Measurements from ENCODE around the gene ANKZF1.

Gene ANKZF1

GRCh38 chr2:219274361-219274921 lies 44.8 kb downstream of the ANKZF1 start:
- Mint-ChIP-seq H3K36me3 (no peaks in the 10 kb centered on the region), H3K4me3 (no peak overlapping the region), H3K4me1 (ENCODE audit: low read depth) (peaks cover 18% of the 10 kb centered on the region), H3K27ac (no peak overlapping the region), H3K9me3 (ENCODE audit: low read depth) (no peaks in the 10 kb centered on the region), H3K27me3 (no peaks in the 10 kb centered on the region)

GRCh38 chr2:219277703-219278654 lies 48.4 kb downstream of the ANKZF1 start:
- H3K4me3 Mint-ChIP-seq: peak overlapping the region; percentile 87

GRCh38 chr2:219278655-219279150 lies 49.1 kb downstream of the ANKZF1 start:
- Mint-ChIP-seq H3K4me3 (peak overlapping the region; percentile 87), H3K27me3 (no peaks in the 10 kb centered on the region), H3K9me3 (ENCODE audit: low read depth) (no peaks in the 10 kb centered on the region), H3K4me1 (ENCODE audit: low read depth) (peaks cover 43% of the 10 kb centered on the region), H3K27ac (peak overlapping the region; percentile 98), H3K36me3 (no peaks in the 10 kb centered on the region)

More at GRCh38 chr2:219277703-219278654, 48.4 kb downstream of the ANKZF1 start:
- no peaks in the 10 kb centered on the region for H3K27me3 Mint-ChIP-seq
- peak overlapping the region; percentile 98 for H3K27ac Mint-ChIP-seq
- peaks cover 41% of the 10 kb centered on the region for H3K4me1 Mint-ChIP-seq (ENCODE audit: low read depth)
- H3K9me3 Mint-ChIP-seq (ENCODE audit: low read depth): no peaks in the 10 kb centered on the region
- H3K36me3 Mint-ChIP-seq: no peaks in the 10 kb centered on the region

DNA sequence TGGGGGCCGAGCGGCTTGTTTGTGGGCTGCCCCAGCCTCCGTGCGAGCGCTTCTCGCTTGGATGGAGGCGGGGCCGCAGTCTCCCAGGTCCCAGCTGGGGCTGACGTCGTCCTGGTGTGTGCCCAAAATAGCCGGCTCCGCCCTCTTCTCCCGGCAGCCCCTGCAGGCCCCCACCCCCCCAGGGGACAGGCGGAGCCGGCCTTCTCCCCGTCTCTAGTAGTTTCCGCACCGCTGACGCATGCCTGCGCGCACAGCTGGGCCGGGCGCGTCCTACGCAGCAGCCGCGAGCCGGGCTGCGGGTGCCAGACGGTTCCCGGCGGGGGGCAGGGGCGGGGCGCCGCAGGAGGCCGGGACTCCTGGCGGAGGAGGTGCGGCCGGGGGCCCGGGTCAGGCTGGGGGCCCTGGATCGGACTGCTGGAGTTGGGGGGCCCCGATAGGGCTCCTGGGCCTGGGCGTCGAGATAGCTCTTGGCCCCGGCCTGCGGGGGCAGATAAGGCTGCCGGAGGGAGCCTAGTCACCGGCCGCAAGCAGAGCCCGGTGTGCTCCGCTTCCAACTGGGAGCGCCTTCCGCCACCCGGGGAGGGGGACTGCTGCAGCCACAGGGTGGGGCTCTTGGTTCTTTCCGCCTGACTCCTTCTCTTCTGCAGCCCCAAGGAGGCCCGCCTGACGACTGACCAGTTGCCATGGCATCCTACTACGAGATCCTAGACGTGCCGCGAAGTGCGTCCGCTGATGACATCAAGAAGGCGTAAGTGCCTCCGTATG lies 49.7 kb downstream of the ANKZF1 start, which contains the start of gene DNAJB2:
Gene DNAJB2 (plus strand): TSS at position 216 of the 765 bp plus-strand sequence. CDS start 468 bp downstream, at position 684.
- Mint-ChIP-seq H3K4me1 (ENCODE audit: low read depth) (peaks cover 44% of the 10 kb centered on the region), H3K27me3 (no peaks in the 10 kb centered on the region), H3K9me3 (ENCODE audit: low read depth) (no peaks in the 10 kb centered on the region), H3K36me3 (no peaks in the 10 kb centered on the region), H3K4me3 (peak within 1 kb of the TSS; percentile 94), H3K27ac (peak within 1 kb of the TSS; percentile 98)

GRCh38 chr2:219279916-219280516 lies 50.4 kb downstream of the ANKZF1 start:
- peak overlapping the region; percentile 94 for H3K27ac Mint-ChIP-seq
- H3K36me3 Mint-ChIP-seq: no peaks in the 10 kb centered on the region
- H3K4me3 Mint-ChIP-seq: peak overlapping the region; percentile 94
- H3K27me3 Mint-ChIP-seq: no peaks in the 10 kb centered on the region
- H3K9me3 Mint-ChIP-seq (ENCODE audit: low read depth): no peaks in the 10 kb centered on the region
- peaks cover 44% of the 10 kb centered on the region for H3K4me1 Mint-ChIP-seq (ENCODE audit: low read depth)

DNA sequence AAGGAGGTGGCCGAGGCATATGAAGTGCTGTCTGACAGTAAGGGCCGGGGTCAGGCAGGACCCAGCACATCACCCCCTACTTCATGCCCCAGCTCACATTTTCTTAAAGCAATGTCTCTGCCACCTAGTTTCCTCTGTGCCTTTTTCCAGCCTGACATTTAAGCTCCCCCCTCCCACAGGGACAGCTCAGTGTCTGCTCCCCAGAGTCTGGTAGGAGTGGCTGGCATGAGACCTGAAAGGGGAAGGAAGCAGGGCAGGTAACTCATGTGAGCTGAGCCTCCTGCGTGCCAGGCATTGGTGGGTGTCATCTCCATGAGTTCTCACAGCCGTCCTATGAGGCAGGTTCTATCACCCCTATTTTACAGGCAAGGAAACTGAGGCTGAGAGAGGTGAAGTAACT lies 51.0 kb downstream of the ANKZF1 start:
- Mint-ChIP-seq H3K4me1 (ENCODE audit: low read depth) (peaks cover 46% of the 10 kb centered on the region), H3K27ac (peak overlapping the region; percentile 50), H3K27me3 (no peaks in the 10 kb centered on the region), H3K9me3 (ENCODE audit: low read depth) (no peaks in the 10 kb centered on the region), H3K36me3 (no peaks in the 10 kb centered on the region), H3K4me3 (peak overlapping the region; percentile 94)

DNA sequence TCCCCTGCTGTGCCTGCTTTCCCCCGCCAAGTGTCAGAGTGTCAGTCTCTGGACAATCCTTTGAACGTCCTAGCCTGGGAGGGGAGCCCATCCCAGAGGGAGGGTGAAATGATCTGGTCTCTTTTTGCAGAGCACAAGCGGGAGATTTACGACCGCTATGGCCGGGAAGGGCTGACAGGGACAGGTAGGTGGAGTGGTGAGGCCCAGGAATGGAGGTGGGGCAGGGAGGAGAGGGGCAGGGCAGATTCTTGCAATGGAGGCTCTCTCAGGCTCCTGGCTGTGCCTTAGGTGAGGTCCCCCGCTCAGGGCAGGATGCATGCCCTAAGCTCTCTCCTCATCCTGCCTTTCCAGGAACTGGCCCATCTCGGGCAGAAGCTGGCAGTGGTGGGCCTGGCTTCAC lies 52.0 kb downstream of the ANKZF1 start:
- H3K4me1 Mint-ChIP-seq (ENCODE audit: low read depth): peaks cover 47% of the 10 kb centered on the region
- no peaks in the 10 kb centered on the region for H3K36me3 Mint-ChIP-seq
- no peak overlapping the region for H3K4me3 Mint-ChIP-seq
- H3K27ac Mint-ChIP-seq: no peak overlapping the region
- H3K9me3 Mint-ChIP-seq (ENCODE audit: low read depth): no peaks in the 10 kb centered on the region
- no peaks in the 10 kb centered on the region for H3K27me3 Mint-ChIP-seq

GRCh38 chr2:219282375-219282774 lies 52.8 kb downstream of the ANKZF1 start:
- Mint-ChIP-seq H3K4me3 (no peak overlapping the region), H3K27ac (no peak overlapping the region), H3K27me3 (no peaks in the 10 kb centered on the region), H3K9me3 (ENCODE audit: low read depth) (no peaks in the 10 kb centered on the region), H3K36me3 (no peaks in the 10 kb centered on the region), H3K4me1 (ENCODE audit: low read depth) (peaks cover 46% of the 10 kb centered on the region)

GRCh38 chr2:219282943-219283581 lies 53.5 kb downstream of the ANKZF1 start:
- H3K9me3 Mint-ChIP-seq (ENCODE audit: low read depth): no peaks in the 10 kb centered on the region
- H3K27me3 Mint-ChIP-seq: no peaks in the 10 kb centered on the region
- H3K36me3 Mint-ChIP-seq: no peaks in the 10 kb centered on the region
- no peak overlapping the region for H3K4me3 Mint-ChIP-seq
- H3K4me1 Mint-ChIP-seq (ENCODE audit: low read depth): peaks cover 40% of the 10 kb centered on the region
- H3K27ac Mint-ChIP-seq: peak overlapping the region; percentile 22

DNA sequence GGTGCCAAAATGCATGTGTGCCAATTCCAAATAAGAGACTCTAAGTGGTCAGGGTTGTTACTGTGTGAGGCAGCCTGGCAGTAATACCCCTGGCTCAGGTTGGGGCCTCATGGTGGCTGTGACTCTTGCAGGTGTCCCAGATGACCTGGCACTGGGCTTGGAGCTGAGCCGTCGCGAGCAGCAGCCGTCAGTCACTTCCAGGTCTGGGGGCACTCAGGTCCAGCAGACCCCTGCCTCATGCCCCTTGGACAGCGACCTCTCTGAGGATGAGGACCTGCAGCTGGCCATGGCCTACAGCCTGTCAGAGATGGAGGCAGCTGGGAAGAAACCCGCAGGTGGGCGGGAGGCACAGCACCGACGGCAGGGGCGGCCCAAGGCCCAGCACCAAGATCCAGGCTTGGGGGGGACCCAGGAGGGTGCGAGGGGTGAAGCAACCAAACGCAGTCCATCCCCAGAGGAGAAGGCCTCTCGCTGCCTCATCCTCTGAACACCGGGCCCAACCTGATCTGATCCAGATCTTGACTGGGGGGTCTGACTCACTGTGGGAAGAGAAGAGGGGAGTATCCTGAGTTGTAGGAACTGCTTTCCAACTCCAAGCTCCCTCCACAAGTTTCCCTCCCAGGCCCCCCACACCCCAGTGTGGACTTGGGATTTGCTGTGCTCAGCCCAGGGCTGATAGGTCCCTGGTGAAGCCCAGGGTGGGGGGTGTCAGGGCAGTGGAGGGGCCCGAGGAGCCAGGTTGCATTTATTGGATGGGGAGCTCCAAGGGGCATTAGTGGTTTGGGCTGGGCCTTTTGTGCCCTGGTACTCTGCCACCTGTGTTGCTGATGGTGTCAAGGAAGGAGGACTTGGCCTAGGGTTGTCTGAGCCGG lies 55.1 kb downstream of the ANKZF1 start:
- Mint-ChIP-seq H3K4me3 (no peak overlapping the region), H3K27me3 (no peaks in the 10 kb centered on the region), H3K36me3 (no peaks in the 10 kb centered on the region), H3K9me3 (ENCODE audit: low read depth) (no peaks in the 10 kb centered on the region), H3K4me1 (ENCODE audit: low read depth) (peaks cover 28% of the 10 kb centered on the region), H3K27ac (no peak overlapping the region)

DNA sequence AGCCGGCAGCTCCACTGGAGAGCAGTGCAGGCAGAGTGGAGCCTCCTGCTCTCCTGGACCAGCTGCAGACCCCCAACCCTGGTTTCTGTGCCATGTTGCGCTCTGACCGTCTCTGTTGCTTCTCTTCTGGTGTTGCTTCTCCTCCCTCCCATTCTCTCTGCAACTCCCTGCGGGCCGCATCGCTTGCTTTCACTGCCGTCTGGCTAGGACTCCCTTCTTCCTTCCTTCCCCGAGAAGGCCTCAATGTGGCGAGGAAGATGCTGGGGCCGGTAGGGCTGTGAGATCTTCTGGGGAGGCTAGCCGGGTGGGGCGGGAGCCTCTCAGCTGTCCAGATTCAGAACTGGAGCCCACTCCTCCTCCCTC lies 55.7 kb downstream of the ANKZF1 start:
- H3K36me3 Mint-ChIP-seq: no peaks in the 10 kb centered on the region
- peaks cover 22% of the 10 kb centered on the region for H3K4me1 Mint-ChIP-seq (ENCODE audit: low read depth)
- H3K27me3 Mint-ChIP-seq: no peaks in the 10 kb centered on the region
- H3K4me3 Mint-ChIP-seq: no peak overlapping the region
- H3K27ac Mint-ChIP-seq: no peak overlapping the region
- H3K9me3 Mint-ChIP-seq (ENCODE audit: low read depth): no peaks in the 10 kb centered on the region

GRCh38 chr2:219285894-219286425 lies 56.4 kb downstream of the ANKZF1 start:
- Mint-ChIP-seq H3K4me1 (ENCODE audit: low read depth) (peaks cover 16% of the 10 kb centered on the region), H3K4me3 (no peak overlapping the region), H3K36me3 (no peaks in the 10 kb centered on the region), H3K27me3 (no peaks in the 10 kb centered on the region), H3K9me3 (ENCODE audit: low read depth) (no peaks in the 10 kb centered on the region), H3K27ac (peak overlapping the region; percentile 66)
